HG03342 (cell line): ENCODE results near the gene HABP4.

ENCODE experiments used
- ATAC-seq: cut with Tn5 transposase; IDR thresholded peaks from one replicate; pipeline ENCODE4 v1.9.1; 2021; ENCODE audit warnings: mild to moderate bottlenecking, moderate library complexity; ENCODE audit not compliant: unreplicated experiment

HABP4 gene

DNA sequence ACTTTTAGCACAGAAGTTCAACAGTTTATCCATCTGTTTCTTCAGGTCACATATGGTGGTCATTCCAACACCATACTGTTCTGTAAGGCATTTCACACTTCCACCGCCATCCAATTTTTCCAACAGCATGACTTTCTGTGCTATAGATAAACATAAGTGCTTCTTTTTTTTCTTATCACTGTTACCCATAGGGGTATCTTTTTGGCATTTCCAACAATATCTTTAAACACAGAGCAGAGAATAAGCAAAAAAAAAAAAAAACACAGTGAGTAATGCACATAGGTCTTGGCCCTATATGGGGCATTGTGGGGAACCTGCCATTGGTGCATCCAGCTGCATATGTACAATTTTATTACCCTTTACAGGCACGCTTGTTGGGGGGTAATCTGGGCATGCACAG is 19.6 kb upstream of the HABP4 start:
- no peak for ATAC-seq

DNA sequence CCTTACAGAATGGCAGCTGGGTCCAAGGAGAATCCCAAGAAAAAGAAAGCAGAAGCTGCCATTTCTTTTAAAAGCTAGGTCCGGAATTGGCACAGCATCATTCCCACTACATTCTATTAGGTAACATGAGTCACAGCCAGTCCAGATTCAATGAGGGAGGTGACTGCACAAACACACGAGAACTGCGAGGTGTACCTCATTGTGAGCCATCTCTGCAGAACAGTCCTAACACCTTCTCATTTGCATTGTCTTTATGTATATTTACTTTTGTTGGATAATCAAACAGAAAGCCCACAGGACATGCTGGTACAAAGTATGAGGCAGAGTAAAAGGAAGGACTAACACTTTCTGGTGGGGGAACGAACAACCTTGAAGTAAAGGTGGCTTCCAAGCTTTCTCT is 14.6 kb upstream of the HABP4 start:
- no peak for ATAC-seq

DNA sequence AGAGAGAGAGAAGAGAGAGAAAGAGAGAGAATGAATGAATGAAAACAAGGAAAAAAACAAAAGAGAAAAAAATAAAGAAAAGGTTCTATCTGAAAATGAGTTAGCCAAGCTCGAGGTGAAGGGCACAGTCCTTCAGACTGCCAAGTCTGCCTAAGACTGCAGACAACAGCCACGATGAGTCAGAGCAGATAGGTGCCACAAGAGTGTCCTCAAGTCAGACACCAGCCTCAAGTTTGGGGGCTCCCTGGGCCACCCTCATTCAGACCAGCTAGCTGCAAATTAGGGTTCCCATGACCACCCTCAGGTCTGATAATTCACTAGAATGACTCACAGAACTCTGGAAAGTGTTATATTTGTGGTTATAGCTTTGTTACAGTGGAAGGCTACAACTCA is 13.9 kb upstream of the HABP4 start:
- ATAC-seq = no peak

DNA sequence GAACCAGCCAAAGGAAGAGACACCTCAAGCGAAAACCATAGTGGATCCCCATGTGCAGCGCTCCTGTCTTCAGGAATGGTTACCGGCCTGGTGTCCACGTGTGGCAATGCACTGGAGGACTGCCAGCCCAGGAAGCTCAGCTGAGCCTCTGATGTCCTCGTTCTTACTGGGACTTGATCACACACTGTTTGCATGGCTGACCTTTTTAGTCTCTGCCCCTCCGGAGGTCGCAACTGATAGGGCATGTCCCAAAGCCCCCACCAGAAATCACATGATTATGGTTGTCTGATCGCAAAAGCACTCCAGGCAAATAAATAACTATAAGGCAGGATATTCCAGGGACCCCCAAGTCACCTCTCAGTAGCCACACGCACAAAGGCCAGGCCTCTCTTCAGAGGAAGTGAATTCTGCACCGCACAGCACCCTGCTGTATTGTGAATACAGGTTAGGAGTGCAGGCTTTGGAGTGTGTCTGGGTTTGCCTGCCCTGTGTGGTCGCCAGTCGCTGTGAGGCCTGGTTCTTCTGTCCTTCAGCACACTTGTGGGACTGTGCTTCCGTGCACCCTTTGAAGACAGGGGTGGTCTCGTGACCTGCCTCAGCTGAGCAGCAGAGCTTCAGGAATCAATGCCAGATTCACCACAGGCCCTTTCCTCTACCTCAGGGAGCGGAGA is 13.4 kb upstream of the HABP4 start:
- no peak for ATAC-seq

DNA sequence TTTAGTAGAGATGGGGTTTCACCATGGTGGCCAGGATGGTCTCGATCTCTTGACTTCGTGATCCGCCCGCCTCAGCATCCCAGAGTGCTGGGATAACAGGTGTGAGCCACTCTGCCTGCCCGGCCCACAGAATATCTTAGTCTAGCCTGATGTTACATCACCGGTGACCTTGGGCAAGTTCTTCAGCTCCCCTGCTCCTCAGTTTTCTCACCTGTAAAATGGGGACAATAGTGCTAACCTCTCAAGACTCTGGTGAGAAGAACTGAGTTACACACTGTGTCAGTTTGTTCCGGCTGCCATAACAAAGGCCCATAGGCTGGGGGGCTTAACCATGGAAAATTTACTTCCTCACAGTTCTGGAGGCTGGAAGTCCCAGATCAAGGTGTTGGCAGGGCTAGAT is 12.5 kb upstream of the HABP4 start:
- no peak for ATAC-seq

DNA sequence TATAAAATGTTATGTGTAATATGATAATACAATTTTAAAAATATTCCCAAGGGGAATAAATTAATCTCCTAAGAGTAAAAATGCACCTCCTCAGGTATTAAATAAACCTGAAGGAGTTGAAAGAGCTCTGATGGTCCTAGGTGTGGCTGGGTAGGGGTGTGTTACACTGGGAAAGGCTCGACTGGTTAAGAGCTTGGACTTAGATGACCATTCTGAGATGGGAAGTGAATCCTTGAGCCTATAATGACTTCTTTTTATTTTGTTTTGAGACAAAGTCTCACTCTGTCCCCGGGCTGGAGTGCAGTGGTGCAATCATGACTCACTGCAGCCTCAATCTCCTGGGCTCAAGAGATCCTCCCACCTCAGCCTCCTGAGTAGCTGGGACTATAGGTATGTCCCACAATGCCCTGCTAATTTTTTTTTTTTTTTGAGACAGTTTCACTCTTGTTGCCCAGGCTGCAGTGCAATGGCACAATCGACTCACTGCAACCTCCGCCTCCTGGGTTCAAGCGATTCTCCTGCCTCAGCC is 9.2 kb upstream of the HABP4 start:
- ATAC-seq = no peak

DNA sequence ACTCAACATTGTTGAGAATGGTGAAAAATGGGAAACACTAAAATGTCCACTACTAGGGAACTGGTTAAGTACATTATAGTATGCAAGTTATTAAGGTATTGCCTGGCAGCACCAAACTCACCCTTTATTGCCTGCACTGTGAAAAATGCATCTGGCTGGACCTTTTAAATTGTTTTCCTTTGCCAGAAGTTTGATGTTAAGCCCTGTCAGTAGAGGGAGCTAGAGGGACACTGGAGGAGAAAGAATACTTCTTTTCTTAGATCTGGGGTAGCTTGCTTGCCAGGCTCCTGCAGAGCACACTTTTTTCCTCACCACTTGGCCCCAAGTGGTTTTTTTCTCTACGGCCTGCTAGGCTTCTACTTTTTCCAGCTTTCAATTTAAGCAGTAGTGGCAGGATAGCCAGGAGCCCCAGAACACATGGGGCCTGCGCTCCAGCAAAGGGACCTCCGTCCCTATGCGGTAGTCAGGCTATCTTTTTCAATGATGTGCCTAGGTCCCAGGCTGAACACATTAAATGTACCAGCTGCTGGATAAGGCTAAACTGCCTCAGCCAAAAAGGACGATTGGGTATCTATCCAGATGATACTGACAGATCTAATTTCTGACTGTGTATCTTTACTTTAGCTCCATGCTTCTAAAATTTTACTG is 8.0 kb upstream of the HABP4 start:
- no peak for ATAC-seq

DNA sequence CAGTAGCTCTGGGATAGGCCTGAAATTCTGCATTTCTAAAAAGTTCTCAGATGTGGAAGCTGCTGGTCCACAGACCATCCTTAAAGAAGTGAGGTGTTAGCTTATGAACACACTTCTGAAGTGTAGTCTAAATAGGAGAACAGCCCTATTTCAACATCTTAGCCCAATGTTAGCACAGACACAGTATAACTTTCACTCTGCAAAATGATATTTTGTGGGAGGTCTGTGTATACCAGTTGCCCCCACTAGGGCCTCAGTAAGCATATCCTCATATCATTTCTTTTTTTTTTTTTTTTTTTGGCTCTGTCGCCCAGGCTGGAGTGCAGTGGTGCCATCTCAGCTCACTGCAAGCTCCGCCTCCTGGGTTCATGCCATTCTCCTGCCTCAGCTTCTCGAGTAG is 7.5 kb upstream of the HABP4 start:
- ATAC-seq = no peak

DNA sequence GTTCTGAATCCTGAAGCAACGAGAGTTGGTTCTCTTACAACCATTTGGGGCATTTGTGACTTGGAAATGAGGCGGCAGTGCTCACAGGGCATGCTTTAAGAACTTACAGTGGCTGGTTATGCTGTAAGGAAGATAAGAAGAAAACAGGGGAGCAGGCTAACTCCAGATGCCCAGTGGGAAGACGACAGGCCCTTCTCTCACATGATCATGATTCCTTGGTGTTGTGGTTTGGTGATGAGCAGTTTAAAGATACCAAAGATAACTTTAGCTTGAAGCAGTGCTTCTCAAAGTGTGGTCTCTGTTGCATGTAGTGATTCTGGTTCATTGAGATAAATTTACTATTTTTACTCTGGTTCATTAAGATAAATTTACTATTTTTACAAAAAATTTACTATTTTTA is 2.6 kb upstream of the HABP4 start:
- ATAC-seq = no peak

DNA sequence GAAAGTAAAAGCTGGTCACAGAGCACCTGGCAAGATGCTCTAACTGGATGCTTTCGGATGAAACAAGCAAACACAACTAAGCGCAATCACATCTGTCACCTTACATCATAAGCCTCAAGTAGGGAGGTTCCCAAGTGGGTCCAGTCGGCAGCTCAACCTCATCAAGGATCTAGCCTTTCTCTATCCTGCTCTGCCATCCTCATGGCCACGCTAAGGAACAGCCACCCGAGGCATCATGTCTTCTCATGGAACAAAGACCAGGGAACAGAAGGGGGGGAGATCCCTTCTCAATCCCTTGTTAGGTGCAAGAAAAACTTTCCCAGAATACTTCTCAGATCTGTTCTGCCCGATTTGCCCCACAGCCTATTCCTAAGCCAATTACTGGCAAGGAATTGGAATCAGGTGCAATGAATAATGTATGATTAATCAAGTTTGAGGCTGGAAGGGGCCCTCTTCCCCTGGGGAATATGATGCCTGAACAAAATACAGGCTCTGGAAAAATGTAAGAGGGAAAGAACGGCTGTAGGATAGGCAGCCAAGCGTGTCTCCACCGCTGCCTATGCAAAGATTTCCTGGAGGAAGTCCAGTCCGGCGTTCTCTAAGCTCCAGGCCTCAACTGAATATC is 1.3 kb upstream of the HABP4 start:
- no peak for ATAC-seq

DNA sequence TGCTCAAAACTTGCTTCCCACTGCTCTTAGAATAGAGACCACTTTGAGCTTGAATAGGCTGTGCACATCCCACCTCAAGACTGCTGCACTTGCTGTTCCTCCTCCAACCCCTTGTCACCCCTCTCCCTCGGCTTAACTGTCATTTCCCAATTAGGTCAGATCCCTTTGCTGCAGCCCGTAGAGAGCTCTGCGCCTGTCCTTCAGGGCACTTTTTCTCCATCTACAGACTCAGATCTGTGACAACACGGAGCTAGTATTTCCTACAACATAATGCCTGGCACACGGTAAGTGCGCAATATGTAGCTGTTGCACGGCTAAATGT is 485 bp upstream of the HABP4 start:
- ATAC-seq = peak; percentile 3

DNA sequence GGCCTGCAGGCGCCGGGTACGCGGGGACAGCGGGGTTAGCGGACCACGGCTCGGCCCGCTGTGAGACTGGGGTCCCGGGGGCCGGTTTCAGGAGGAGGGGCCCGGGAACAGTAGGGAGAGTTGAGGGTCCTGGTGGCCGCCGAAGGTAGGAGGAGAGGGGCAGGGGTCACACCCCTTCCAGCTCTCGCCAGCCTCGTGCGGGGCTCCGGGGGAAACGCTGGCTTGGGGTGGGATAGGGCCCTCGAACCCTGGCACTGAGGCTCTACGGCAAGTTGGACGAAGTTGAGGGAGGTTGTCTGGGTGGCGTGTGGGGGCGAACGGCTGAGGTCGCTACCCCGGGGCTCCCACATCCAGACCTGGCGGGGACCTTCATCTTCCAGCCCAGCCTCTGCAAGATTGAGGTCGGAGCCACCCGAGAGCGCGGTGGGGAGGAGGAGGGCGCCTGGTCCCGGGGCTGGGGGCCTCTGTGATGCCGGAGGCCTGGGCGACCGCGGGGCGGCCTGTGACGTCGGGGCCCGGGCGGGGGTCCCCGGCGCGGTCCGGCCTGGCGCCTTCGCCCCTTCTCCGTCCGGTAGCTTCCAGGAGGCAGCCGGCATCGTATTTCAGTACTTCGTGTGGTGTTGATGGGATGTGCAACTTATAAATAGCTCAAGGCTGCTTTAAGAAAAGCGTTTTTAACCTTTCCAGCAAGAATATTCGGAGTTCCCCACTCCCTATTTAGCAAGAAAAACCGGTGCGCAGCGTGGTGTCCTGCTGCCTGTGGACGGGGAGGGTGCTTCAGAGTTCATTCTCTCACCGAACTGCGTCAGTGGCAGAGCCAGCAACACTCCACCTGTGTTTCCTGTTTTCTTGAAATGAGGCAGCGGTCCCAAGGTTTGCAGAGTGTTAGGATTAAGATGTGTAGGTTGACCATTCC is 902 bp downstream of the HABP4 start:
- peak; percentile 2 for ATAC-seq

DNA sequence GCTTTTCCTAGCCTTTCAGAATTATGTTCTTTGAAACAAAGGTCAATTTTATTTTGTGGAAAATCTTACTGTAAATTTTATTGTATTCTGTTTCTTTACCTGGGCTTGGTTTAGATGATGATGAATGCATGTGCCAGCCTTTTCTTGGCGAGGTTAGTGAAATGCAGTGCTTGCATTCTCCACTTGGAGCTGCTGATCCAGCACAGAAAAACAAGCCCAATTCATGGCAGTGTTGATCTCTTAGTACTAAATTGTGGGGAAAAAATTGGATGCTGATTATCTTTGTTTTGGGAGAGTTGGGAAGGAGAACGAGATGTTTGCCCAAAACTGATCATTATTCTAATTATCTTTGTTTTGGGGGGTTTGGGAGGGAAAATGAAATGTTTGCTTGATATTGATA is 3.7 kb downstream of the HABP4 start:
- no peak for ATAC-seq

DNA sequence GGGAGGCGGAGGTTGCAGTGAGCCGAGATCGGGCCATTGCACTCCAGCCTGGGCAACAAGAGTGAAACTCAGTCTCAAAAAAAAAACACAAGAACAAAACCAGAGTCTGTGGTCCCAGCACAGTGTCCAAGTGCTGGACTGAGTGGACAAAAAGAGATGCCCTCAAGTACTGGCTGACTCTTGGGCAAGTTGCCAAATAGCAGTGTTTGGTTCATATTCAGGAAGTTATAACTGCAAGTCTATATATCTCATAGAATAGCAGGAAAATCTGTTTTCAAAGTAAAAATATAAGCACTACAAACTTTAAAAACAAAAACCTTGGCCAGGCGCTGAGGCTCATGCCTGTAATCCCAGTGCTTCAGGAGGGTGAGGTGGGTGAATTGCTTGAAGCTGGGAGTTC is 7.3 kb downstream of the HABP4 start:
- no peak for ATAC-seq

DNA sequence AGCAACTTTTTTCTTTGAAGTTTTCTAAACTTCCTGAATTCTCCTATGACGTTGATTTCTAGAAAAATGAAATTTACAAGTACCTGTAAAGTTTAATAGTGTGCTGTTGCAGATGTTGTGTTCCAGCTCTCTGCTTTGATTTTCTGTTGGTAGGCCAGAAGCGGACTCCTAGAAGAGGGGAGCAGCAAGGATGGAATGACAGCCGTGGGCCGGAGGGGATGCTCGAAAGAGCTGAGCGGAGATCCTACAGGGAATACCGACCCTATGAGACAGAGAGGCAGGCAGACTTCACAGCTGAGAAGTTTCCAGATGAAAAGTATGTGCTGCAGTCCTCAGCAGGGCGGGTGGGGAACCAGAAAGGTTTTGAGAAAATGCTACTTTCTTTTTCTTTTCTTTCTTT is 8.3 kb downstream of the HABP4 start:
- ATAC-seq = no peak

DNA sequence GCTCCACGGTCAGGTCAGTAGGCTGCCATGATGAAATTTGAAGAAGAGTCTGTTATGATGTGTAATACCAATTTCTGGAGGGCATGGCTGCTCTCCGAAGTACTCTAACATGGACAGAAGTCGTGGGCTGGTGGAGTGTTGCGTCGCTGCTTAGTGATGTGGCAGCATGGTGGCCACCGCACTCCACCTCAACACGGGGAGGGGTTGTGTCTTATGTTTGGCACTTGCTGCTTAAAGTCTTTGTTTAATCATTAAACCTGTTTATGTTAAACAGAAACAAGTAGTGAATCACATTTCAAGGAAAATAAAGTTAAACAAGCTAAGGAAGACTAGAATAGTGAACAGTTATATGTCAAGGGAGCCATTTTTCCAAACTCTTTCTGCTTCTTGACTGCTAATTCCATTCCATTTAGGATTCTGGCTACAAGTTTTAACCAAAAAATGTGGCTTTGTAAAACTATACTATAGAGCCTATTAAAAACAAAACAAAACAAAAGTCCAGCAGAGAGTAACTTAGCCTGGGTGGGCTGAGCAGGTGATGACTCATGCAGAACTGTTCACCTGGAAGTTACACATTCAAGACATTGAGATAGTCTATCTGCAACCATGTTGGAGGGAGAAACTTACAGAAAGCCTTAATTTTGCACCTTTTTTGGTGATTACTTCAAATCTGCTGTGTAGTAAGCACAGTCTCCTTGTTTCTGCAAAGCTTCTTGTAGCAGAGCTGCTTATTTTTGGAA is 9.5 kb downstream of the HABP4 start:
- ATAC-seq = no peak

DNA sequence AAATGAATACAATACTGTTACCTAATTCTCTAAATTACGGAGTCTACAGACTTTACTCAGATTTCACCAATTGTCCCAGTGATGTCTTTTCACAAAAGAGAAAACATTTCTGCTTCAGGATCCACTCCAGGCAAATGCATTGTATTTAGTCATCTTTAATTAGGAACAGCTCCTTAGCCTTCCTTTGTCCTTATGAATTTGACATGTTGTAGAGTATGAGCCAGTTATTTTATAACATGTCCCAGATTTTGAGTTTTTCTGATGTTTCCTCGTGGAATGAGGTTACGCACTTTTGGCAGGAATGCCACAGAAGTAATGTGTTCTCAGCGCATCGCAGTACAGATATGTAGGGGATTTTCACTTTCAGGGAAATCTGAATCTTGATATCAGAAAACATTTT is 10.5 kb downstream of the HABP4 start:
- ATAC-seq = no peak

DNA sequence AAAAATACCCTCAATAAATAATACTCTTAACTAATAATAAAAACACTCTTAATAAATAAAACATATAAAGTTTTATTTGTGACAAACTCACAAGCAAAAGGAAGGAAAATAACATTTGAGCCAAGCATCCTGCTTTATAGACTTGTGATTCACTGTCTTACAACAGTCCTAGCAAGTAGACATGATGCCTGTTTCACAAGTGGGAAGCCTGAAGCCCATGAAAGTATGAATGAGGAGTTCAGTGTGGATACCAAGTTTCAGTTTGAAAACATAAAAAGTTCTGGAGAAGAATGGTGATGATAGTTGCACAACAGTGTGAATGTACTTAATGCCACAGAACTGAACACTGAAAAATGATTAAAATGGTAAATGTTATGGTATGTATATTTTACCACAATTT is 10.9 kb downstream of the HABP4 start:
- ATAC-seq = no peak

DNA sequence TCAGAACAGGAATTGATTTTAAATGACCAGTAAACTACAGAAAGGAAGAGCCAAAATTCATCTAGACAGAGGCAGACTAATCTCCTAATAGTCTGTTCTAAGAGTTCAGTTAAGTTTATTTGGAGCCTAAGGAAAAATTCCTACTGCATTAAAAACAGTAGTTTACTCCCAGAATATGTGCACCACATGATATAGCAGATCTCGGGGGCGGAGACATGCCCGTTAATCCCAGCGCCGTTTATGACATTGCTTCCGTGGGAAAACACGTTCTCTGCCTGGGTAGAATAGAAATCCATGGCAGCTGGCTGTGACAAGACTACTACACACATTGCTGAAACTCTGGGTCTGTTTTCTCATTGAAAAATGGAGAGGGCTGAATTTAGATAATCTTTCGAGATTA is 11.4 kb downstream of the HABP4 start:
- no peak for ATAC-seq

DNA sequence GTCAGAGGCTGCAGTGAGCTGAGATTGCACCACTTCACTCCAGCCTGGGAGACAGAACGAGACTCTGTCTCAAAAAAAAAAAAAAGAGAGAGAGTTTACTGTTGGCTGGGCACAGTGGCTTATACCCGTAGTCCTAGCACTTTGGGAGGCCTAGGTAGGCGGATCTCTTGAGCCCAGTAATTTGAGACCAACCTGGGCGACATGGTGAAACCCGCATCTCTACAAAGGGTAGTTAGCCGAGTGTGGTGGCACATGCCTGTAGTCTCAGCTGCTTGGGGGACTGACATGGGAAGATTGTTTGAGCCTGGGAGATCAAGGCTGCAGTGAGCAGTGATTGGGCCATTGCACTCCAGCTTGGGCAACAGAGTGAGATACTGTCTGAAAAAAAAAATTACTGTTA is 12.6 kb downstream of the HABP4 start:
- ATAC-seq = no peak

DNA sequence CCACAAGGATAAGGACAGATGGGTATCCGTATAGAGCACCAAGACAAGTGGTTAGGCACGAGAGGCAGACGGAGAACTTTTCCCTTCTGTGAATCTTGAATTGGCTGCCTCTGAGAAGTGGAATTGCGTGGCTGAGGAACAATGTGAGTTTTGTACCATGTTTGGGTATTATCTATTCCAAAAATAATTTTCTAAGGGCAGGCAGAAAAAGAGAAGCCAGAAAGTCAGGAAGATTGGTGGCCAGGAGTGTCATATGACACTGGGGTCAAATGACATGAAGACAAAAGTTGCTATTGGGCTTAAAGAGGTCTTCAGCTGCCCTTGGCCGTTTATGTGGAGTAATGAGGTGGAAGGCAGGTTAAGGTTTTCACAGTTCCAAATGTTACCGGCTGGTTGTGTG is 14.5 kb downstream of the HABP4 start:
- ATAC-seq = no peak
